Measurements from ENCODE around the gene E2F3.

Gene E2F3

DNA sequence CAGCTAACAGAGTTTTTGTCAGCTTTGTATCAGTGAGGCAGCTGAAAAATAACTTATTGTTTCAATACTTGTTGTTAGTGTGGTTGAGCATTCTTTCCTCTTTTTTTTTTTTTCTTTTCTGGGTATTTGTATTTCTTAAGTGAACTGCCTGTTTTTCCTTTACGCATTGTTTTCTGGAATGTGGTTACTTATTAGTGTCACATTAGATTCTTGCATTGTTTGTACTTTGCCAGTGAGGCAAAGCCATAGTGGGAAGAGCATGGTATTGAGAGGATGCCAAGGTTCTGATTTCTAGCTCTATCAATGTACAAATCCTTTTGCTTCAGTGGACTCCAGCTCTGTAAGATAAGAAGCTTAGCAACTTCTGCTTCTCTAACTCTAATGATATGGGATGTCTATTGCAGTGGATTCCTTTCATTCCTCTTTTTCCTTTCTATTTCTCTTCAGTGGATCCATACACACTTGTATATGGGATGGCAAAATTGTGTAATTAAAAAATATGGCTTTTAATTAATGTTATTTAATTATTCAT is 136.5 kb downstream of the E2F3 start:
- no peak for DNase-seq

DNA sequence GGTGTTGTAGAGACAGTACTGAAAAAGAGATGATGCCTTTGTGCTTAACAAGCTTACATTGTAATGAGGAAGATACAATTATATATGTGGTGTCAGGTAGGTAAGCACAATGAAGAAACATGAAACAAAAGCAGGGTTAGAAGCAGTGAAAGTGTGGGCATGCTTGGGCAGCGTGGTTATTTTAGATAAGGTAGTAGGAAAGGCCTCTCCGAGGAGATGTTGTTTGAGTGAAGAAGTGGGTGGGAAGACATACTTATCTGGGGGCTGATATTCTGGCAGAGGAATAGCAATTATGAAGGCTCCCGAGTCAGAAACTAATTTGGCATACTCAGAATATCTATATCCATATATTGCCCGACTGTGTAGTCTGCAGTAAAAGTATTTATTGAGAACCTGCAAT is 137.2 kb downstream of the E2F3 start:
- no peak for DNase-seq

DNA sequence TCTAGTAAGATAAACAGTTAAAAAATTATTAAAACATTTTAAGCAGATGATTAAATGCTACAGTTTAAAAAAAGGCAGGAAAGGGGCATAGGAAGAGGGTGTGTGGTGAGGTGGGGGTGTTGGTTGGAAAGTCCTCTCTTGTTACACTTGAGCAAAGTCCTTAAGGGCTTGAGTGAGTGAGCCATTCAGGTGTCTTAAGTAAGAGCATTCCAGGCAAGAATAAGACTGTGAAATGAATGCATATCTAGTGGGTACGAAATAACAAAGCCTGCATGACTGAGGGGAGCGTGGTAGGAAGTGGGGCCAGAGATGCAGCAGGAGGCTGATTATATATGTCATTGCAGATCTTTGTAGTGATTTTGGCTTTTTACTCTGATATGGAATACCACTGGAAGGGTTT is 137.7 kb downstream of the E2F3 start:
- peak; percentile 52 for DNase-seq

DNA sequence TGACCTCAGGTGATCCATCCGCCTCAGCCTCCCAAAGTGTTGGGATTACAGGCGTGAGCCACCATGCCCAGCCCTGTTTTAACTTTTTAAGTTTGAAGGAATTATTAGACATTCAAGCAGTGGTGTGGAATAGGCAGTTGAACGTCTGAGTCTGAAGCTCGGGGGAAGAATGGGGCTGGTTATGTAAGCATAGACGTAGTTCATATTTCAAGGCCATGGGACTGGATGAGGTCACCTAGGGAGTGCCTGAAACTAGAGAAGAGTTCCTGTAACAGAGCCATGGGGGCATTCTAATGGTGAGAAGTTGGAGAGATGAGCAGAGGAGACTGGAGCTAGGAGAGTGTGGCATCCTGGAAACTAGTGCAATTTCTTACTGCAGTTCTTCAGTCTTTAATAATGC is 139.0 kb downstream of the E2F3 start:
- no peak for DNase-seq

DNA sequence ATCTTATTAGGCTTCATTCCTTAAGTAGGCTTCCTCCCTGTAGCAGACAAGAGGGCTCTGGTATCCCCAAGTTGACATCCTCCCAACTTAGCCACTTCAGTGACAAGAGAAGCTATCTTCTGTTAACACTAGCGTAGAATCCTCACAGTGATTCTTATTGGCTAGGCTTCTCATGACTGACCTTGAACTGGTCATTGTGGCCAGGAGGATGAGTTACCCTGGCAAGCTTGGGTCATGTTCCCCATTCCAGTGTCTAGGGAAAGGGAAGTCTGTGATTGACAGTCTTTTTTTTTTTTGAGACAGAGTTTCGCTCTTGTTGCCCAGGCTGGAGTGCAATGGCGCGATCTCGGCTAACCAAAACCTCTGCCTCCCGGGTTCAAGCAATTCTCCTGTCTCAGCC is 139.7 kb downstream of the E2F3 start:
- DNase-seq, result no peak

DNA sequence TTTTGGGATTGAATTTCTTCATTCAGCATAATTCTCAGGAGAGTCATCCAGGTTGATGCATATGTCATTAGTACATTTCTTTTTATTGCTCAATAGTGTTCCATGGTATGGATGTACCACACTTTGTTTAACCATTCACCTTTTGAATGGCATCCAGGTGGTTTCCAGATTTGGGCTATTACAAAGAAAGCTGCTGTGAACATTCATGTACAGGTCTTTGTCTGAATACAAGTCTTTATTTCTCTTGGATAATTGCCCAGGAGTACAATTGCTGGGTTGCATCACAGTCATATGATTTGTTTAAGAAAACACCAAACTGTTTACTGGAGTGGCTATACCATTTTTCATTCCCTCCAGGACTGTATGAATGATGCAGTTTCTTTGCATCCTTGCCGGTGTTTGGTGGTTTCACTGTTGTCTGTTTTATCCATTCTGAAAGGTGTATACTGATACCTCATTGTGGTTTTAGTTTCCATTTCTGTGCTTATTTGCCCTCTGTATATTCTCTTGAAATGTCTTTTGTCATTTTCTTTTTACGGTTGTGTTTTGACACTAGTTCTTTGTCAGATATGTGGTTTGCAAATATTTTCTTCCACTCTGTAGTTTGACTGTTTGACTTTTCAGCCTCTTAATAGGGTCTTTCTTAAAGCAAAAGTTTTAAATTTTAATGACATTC is 141.4 kb downstream of the E2F3 start:
- peak; percentile 11 for DNase-seq

Data from DMS79 (cell line).